Measurements from ENCODE around the gene CCDC187.

CCDC187 gene

GRCh38 chr9:136339173-136339957 lies 35.5 kb upstream of the CCDC187 start:
- no peak for DNase-seq

- DNase-seq = no peak
Observed at GRCh38 chr9:136338511-136338910, 34.6 kb upstream of the CCDC187 start.

GRCh38 chr9:136337416-136338395 lies 33.8 kb upstream of the CCDC187 start:
- no peak for DNase-seq

GRCh38 chr9:136336881-136337280 lies 33.0 kb upstream of the CCDC187 start:
- no peak for DNase-seq

- no peak for DNase-seq
Observed at GRCh38 chr9:136336156-136336870, 32.4 kb upstream of the CCDC187 start.

GRCh38 chr9:136335296-136336155 lies 31.6 kb upstream of the CCDC187 start:
- DNase-seq = no peak

GRCh38 chr9:136334541-136334940 lies 30.6 kb upstream of the CCDC187 start:
- DNase-seq = no peak

GRCh38 chr9:136333486-136333885 lies 29.6 kb upstream of the CCDC187 start:
- no peak for DNase-seq

GRCh38 chr9:136333045-136333444 lies 29.2 kb upstream of the CCDC187 start:
- no peak for DNase-seq

GRCh38 chr9:136332482-136332983 lies 28.6 kb upstream of the CCDC187 start:
- DNase-seq = no peak

- no peak for DNase-seq
Observed at GRCh38 chr9:136331556-136332481, 27.9 kb upstream of the CCDC187 start.

- DNase-seq = no peak
Observed at GRCh38 chr9:136331030-136331429, 27.1 kb upstream of the CCDC187 start.

GRCh38 chr9:136330406-136330990 lies 26.6 kb upstream of the CCDC187 start:
- no peak for DNase-seq

GRCh38 chr9:136329636-136330405 lies 25.9 kb upstream of the CCDC187 start:
- DNase-seq = no peak

GRCh38 chr9:136329211-136329627 lies 25.3 kb upstream of the CCDC187 start:
- DNase-seq = no peak

- no peak for DNase-seq
Observed at GRCh38 chr9:136328622-136329041, 24.7 kb upstream of the CCDC187 start.

- DNase-seq = no peak
Observed at GRCh38 chr9:136328011-136328621, 24.2 kb upstream of the CCDC187 start.

GRCh38 chr9:136327304-136327974 lies 23.5 kb upstream of the CCDC187 start, which contains the start of gene GPSM1:
TSS of gene GPSM1 (plus strand) at chr9:136327539. CDS start at chr9:136327696, 157 bp downstream.
- DNase-seq = peak; percentile 30

All from stimulated activated CD4-positive, alpha-beta T cell treated with anti-CD3 and anti-CD28 coated beads, Interleukin-4, amount 100 ng/mL, for 24 hours (primary cell).